A549 (cell line): ENCODE results near the gene MTFP1.

Experiments
- BHLHE40 ChIP-seq: IDR thresholded peaks from 2 replicates; pipeline ENCODE4 v1.6.1; 2012; ENCODE audit warnings: low read depth, low read length, inconsistent platforms
- CEBPB ChIP-seq, 2 experiments: fragments of >200 bp in 1 of 2; sonication (Bioruptor Twin) in 1 of 2; formaldehyde crosslinking in 1 of 2; IDR thresholded peaks; 2 replicates each; pipeline ENCODE4 v1.6.1; 2012 to 2016
- EP300 ChIP-seq, 2 experiments: fragments of >200 bp; sonication (Bioruptor Twin); formaldehyde crosslinking; IDR thresholded peaks; 2 replicates in 1 of 2; 3 replicates in 1 of 2; pipeline ENCODE4 v1.6.1; 2016 to 2017
- MAZ ChIP-seq: fragments of 150-350 bp; IDR thresholded peaks from 2 replicates; pipeline ENCODE4 v1.6.1; 2014; ENCODE audit warnings: antibody characterized with exemption, low read depth, low read length, borderline replicate concordance
- POLR2A ChIP-seq: IDR thresholded peaks from 2 replicates; pipeline ENCODE4 v1.6.1; 2012; ENCODE audit warnings: mild to moderate bottlenecking, low read length
- POLR2AphosphoS2 ChIP-seq: conservative IDR thresholded peaks from 2 replicates; pipeline ENCODE4 v1.6.1; 2012; ENCODE audit warnings: low read length, improper control_type of control experiment, inconsistent platforms
- RAD21 ChIP-seq, 2 experiments: fragments of >200 bp in 1 of 2; sonication (Bioruptor Twin) in 1 of 2; formaldehyde crosslinking in 1 of 2; IDR thresholded peaks in 1 of 2; conservative IDR thresholded peaks in 1 of 2; 2 replicates in 1 of 2; 3 replicates in 1 of 2; pipeline ENCODE4 v1.6.1; 2012 to 2018; ENCODE audit warnings: inconsistent platforms in 1 of 2
- ZFP36 ChIP-seq: fragments of 450-650 bp; IDR thresholded peaks from 2 replicates; pipeline ENCODE4 v1.6.1; 2014; ENCODE audit warnings: borderline replicate concordance; ENCODE audit not compliant: partially characterized antibody
- TF ChIP-seq, protein P1 (sequence below): fragments of >200 bp; sonication (Bioruptor Twin); formaldehyde crosslinking; IDR thresholded peaks from 3 replicates; pipeline ENCODE4 v1.5.1; 2016
- TF ChIP-seq, protein P2 (sequence below): fragments of 450-650 bp; IDR thresholded peaks from 2 replicates; pipeline ENCODE4 v1.6.1; 2014; ENCODE audit warnings: antibody characterized with exemption
- TF ChIP-seq, protein P3 (sequence below): fragments of 200-600 bp; sonication (generic); IDR thresholded peaks from 2 replicates; pipeline ENCODE4 v1.6.1; 2016; ENCODE audit warnings: antibody characterized with exemption, mild to moderate bottlenecking, moderate library complexity
- TF ChIP-seq, protein P4 (sequence below): IDR thresholded peaks from 2 replicates; pipeline ENCODE4 v1.6.1; 2012

DNA sequence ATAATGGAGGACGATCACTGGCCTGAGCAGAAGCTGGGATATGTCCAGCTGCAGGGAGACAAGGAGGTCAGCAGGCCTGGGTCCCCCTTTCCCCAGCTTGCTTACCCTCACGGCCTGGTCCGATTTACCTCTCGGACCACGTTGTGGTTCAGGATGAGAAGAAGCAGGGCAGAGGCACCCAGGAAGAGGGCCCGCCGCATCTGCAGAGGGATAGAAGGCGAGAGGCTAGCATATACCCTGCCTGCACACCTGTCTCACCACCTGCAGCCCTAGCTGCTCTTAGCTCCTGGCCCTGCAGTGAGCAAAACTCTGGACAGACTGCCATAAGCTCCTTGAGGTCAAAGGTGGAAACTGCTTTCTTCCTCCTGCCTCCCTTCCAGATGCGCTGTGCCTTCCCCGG lies 39.6 kb upstream of the MTFP1 start:
- TF ChIP-seq, protein P1, sequence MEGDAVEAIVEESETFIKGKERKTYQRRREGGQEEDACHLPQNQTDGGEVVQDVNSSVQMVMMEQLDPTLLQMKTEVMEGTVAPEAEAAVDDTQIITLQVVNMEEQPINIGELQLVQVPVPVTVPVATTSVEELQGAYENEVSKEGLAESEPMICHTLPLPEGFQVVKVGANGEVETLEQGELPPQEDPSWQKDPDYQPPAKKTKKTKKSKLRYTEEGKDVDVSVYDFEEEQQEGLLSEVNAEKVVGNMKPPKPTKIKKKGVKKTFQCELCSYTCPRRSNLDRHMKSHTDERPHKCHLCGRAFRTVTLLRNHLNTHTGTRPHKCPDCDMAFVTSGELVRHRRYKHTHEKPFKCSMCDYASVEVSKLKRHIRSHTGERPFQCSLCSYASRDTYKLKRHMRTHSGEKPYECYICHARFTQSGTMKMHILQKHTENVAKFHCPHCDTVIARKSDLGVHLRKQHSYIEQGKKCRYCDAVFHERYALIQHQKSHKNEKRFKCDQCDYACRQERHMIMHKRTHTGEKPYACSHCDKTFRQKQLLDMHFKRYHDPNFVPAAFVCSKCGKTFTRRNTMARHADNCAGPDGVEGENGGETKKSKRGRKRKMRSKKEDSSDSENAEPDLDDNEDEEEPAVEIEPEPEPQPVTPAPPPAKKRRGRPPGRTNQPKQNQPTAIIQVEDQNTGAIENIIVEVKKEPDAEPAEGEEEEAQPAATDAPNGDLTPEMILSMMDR, result no peak
- TF ChIP-seq EP300 (IDR thresholded peaks at IDR 0.05) (no peak), POLR2A (no peak), ZFP36 (no peak), MAZ (no peak), POLR2AphosphoS2 (no peak), RAD21 (conservative IDR thresholded peaks at IDR 0.05 in 1 of 2, IDR thresholded peaks at IDR 0.05 in 1 of 2) (no peak), CEBPB (IDR thresholded peaks at IDR 0.05) (no peak), BHLHE40 (no peak)
- TF ChIP-seq, protein P2, sequence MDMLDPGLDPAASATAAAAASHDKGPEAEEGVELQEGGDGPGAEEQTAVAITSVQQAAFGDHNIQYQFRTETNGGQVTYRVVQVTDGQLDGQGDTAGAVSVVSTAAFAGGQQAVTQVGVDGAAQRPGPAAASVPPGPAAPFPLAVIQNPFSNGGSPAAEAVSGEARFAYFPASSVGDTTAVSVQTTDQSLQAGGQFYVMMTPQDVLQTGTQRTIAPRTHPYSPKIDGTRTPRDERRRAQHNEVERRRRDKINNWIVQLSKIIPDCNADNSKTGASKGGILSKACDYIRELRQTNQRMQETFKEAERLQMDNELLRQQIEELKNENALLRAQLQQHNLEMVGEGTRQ, result no peak
- TF ChIP-seq, protein P3, sequence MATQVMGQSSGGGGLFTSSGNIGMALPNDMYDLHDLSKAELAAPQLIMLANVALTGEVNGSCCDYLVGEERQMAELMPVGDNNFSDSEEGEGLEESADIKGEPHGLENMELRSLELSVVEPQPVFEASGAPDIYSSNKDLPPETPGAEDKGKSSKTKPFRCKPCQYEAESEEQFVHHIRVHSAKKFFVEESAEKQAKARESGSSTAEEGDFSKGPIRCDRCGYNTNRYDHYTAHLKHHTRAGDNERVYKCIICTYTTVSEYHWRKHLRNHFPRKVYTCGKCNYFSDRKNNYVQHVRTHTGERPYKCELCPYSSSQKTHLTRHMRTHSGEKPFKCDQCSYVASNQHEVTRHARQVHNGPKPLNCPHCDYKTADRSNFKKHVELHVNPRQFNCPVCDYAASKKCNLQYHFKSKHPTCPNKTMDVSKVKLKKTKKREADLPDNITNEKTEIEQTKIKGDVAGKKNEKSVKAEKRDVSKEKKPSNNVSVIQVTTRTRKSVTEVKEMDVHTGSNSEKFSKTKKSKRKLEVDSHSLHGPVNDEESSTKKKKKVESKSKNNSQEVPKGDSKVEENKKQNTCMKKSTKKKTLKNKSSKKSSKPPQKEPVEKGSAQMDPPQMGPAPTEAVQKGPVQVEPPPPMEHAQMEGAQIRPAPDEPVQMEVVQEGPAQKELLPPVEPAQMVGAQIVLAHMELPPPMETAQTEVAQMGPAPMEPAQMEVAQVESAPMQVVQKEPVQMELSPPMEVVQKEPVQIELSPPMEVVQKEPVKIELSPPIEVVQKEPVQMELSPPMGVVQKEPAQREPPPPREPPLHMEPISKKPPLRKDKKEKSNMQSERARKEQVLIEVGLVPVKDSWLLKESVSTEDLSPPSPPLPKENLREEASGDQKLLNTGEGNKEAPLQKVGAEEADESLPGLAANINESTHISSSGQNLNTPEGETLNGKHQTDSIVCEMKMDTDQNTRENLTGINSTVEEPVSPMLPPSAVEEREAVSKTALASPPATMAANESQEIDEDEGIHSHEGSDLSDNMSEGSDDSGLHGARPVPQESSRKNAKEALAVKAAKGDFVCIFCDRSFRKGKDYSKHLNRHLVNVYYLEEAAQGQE, result no peak
- TF ChIP-seq, protein P4, sequence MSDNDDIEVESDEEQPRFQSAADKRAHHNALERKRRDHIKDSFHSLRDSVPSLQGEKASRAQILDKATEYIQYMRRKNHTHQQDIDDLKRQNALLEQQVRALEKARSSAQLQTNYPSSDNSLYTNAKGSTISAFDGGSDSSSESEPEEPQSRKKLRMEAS, result no peak
